HCT116 (cell line): ENCODE measurements around the gene PKN2. TPM values are rescaled to one million over a fixed set of nuclear protein-coding genes. Genes with fewer than 3 reads are reported as not detected.

Experiments used
- ATAC-seq: fragments of 200-7000 bp; cut with Tn5 transposase; 2 replicates; pipeline ENCODE4 v1.9.1; 2020; ENCODE audit warnings: mild to moderate bottlenecking, moderate library complexity
- BruUV-seq: library from RNA; stranded (reverse); fragments of 400-500 nt; replicated peaks from 2 replicates; lab custom pipeline; 2021; lab: Mats Ljungman, UMichigan
- CTCF ChIA-PET: fragments of 300-600 bp; sonication (Branson Sonifier 250); formaldehyde crosslinking; loops from one replicate; lab custom pipeline; 2021; ENCODE audit warnings: antibody characterized with exemption; lab: Charles Lee
- POLR2A ChIA-PET: fragments of 300-600, 350-600 bp; sonication (Branson Sonifier 250); formaldehyde crosslinking; loops from one replicate; lab custom pipeline; 2021; ENCODE audit warnings: antibody characterized with exemption; lab: Charles Lee
- RAD21 ChIA-PET, 2 experiments: fragments of 300-600 bp; sonication (Branson Sonifier 250); formaldehyde crosslinking; loops; one replicate each; lab custom pipeline; 2023; ENCODE audit warnings: low total read pairs in 2 of 2; ENCODE audit not compliant: uncharacterized antibody in 2 of 2, unreplicated experiment in 2 of 2, low non-redundant PET in 1 of 2; lab: Charles Lee
- DNase-seq: peaks from one replicate; pipeline ENCODE4 v3.0.0-alpha.2; 2010; ENCODE audit warnings: low read depth, low spot score
- H2AFZ ChIP-seq: fragments of 200-600 bp; shearing (Covaris generic), sonication (generic); 2 replicates; pipeline ENCODE4 v1.6.1; 2017; ENCODE audit warnings: low read depth, mixed run types, mixed read lengths, antibody characterized with exemption, low read length; ENCODE audit not compliant: poor library complexity, severe bottlenecking
- H3K27ac ChIP-seq: 2 replicates; pipeline ENCODE4 v1.5.1; 2012; ENCODE audit warnings: low read depth, low read length
- H3K27me3 ChIP-seq: fragments of 200-600 bp; sonication (generic); 2 replicates; pipeline ENCODE4 v1.6.1; 2016; ENCODE audit warnings: mixed run types, low read length, mixed read lengths; ENCODE audit not compliant: insufficient read depth
- H3K36me3 ChIP-seq, 2 experiments: fragments of 200-500 bp in 1 of 2; fragments of 200-600 bp in 1 of 2; sonication (Bioruptor generic) in 1 of 2; sonication (generic) in 1 of 2; 2 replicates each; pipeline versions ENCODE4 v1.5.1 to v1.6.1; 2014 to 2016; ENCODE audit warnings: low read length in 2 of 2, inconsistent platforms in 1 of 2, mixed read lengths in 1 of 2, mixed run types in 1 of 2; ENCODE audit not compliant: insufficient read depth in 2 of 2, control insufficient read depth in 1 of 2
- H3K4me1 ChIP-seq, 2 experiments: fragments of 200-600 bp in 1 of 2; sonication (generic) in 1 of 2; 2 replicates each; pipeline versions ENCODE4 v1.5.1 to v1.6.1; 2012 to 2017; ENCODE audit warnings: low read length in 2 of 2, inconsistent platforms in 1 of 2, mild to moderate bottlenecking in 1 of 2, mixed read lengths in 1 of 2, mixed run types in 1 of 2, moderate library complexity in 1 of 2; ENCODE audit not compliant: insufficient read depth in 2 of 2, control insufficient read depth in 1 of 2
- H3K4me2 ChIP-seq: fragments of 200-600 bp; sonication (generic); 2 replicates; pipeline ENCODE4 v1.6.1; 2017; ENCODE audit warnings: mixed run types, low read length, mixed read lengths
- H3K4me3 ChIP-seq, 2 experiments: fragments of 200-600 bp in 1 of 2; sonication (generic) in 1 of 2; replicated peaks in 1 of 2; 2 replicates each; pipeline ENCODE4 v1.5.1; 2011 to 2016; ENCODE audit warnings: low read length in 2 of 2, control low read depth in 1 of 2, low read depth in 1 of 2, mild to moderate bottlenecking in 1 of 2, mixed read lengths in 1 of 2, mixed run types in 1 of 2
- H3K79me2 ChIP-seq: fragments of 200-600 bp; sonication (generic); 2 replicates; pipeline ENCODE4 v1.6.1; 2017; ENCODE audit warnings: mild to moderate bottlenecking, mixed run types, low read length, moderate library complexity, mixed read lengths; ENCODE audit not compliant: insufficient read depth
- H3K9ac ChIP-seq: fragments of 200-600 bp; sonication (generic); 2 replicates; pipeline ENCODE4 v1.6.1; 2016; ENCODE audit warnings: low read length, mixed read lengths
- H3K9me2 ChIP-seq: fragments of 200-600 bp; sonication (generic), shearing (Covaris generic); 2 replicates; pipeline ENCODE4 v1.6.1; 2017; ENCODE audit warnings: mixed run types, mild to moderate bottlenecking, moderate library complexity; ENCODE audit not compliant: insufficient read depth
- H3K9me3 ChIP-seq, 2 experiments: fragments of 200-500 bp in 1 of 2; fragments of 200-600 bp in 1 of 2; sonication (Bioruptor generic) in 1 of 2; sonication (generic) in 1 of 2; 2 replicates each; pipeline ENCODE4 v1.6.1; 2014 to 2017; ENCODE audit warnings: low read length in 2 of 2, mixed read lengths in 2 of 2, inconsistent platforms in 1 of 2, low read depth in 1 of 2, mild to moderate bottlenecking in 1 of 2, mixed run types in 1 of 2, moderate library complexity in 1 of 2; ENCODE audit not compliant: control insufficient read depth in 1 of 2, insufficient read depth in 1 of 2
- H4K20me1 ChIP-seq: fragments of 200-600 bp; sonication (generic), shearing (Covaris generic); 2 replicates; pipeline ENCODE4 v1.6.1; 2017; ENCODE audit warnings: mixed run types, mild to moderate bottlenecking, moderate library complexity; ENCODE audit not compliant: insufficient read depth
- CEBPB ChIP-seq: IDR thresholded peaks from 2 replicates; pipeline ENCODE4 v1.6.1; 2012; ENCODE audit warnings: low read depth
- EGR1 ChIP-seq: IDR thresholded peaks from 2 replicates; pipeline ENCODE4 v1.6.1; 2012; ENCODE audit warnings: low read depth
- FOSL1 ChIP-seq: IDR thresholded peaks from 2 replicates; pipeline ENCODE4 v1.6.1; 2012; ENCODE audit warnings: low read depth
- JUND ChIP-seq: IDR thresholded peaks from 2 replicates; pipeline ENCODE4 v1.6.1; 2012
- POLR2A ChIP-seq: IDR thresholded peaks from 2 replicates; pipeline ENCODE4 v1.7.0; 2011; ENCODE audit warnings: borderline replicate concordance; ENCODE audit not compliant: insufficient read depth, insufficient read length; ENCODE audit errors: extremely low read depth
- POLR2AphosphoS5 ChIP-seq: IDR thresholded peaks from 2 replicates; pipeline ENCODE4 v1.6.1; 2011; ENCODE audit warnings: mild to moderate bottlenecking, low read depth, low read length, moderate library complexity
- RAD21 ChIP-seq: IDR thresholded peaks from 2 replicates; pipeline ENCODE4 v1.6.1; 2012; ENCODE audit warnings: low read depth, mild to moderate bottlenecking
- SIN3A ChIP-seq: IDR thresholded peaks from 2 replicates; pipeline ENCODE4 v1.6.1; 2012; ENCODE audit warnings: low read depth
- SRF ChIP-seq: IDR thresholded peaks from 2 replicates; pipeline ENCODE4 v1.6.1; 2012; ENCODE audit warnings: low read depth
- YY1 ChIP-seq: IDR thresholded peaks from 2 replicates; pipeline ENCODE4 v1.6.1; 2011; ENCODE audit warnings: low read length, low read depth, moderate library complexity, mild to moderate bottlenecking; ENCODE audit not compliant: insufficient replicate concordance; ENCODE audit errors: extremely low read depth
- ZFX ChIP-seq: fragments of 450-650 bp; IDR thresholded peaks from 2 replicates; pipeline ENCODE4 v1.6.1; 2017
- ZNF274 ChIP-seq: fragments of 200-500 bp; sonication (Bioruptor generic); IDR thresholded peaks from 2 replicates; pipeline ENCODE4 v1.6.1; 2014; ENCODE audit warnings: mild to moderate bottlenecking, low read depth, low read length, inconsistent platforms
- intact Hi-C: fragments of 100-400 bp; cut with micrococcal nuclease; formaldehyde crosslinking; loops from 2 replicates; pipeline ENCODE4 v1.10.0; 2022
- total RNA-seq: library from RNA; stranded (reverse); gene quantifications from one replicate; pipeline ENCODE4 v1.2.1, GENCODE V29; 2021; ENCODE audit not compliant: unreplicated experiment
- TF ChIP-seq, protein P1 (sequence below), 3 experiments: fragments of 200-600 bp in 1 of 3; sonication (generic) in 1 of 3; IDR thresholded peaks in 2 of 3; conservative IDR thresholded peaks in 1 of 3; 2 replicates each; pipeline ENCODE4 v1.5.1; 2012 to 2017; ENCODE audit warnings: low read depth in 2 of 3, low read length in 2 of 3, antibody characterized with exemption in 1 of 3, borderline replicate concordance in 1 of 3, control low read depth in 1 of 3, mild to moderate bottlenecking in 1 of 3, mixed read lengths in 1 of 3, mixed run types in 1 of 3, moderate library complexity in 1 of 3; ENCODE audit not compliant: insufficient read depth in 1 of 3
- TF ChIP-seq, protein P2 (sequence below): IDR thresholded peaks from 2 replicates; pipeline ENCODE4 v1.6.1; 2012
- TF ChIP-seq, protein P3 (sequence below): IDR thresholded peaks from 2 replicates; pipeline ENCODE4 v1.6.1; 2012; ENCODE audit warnings: low read depth

PKN2 gene
- total RNA-seq, 1 experiment from 2014 or later = 44.3 TPM

DNA sequence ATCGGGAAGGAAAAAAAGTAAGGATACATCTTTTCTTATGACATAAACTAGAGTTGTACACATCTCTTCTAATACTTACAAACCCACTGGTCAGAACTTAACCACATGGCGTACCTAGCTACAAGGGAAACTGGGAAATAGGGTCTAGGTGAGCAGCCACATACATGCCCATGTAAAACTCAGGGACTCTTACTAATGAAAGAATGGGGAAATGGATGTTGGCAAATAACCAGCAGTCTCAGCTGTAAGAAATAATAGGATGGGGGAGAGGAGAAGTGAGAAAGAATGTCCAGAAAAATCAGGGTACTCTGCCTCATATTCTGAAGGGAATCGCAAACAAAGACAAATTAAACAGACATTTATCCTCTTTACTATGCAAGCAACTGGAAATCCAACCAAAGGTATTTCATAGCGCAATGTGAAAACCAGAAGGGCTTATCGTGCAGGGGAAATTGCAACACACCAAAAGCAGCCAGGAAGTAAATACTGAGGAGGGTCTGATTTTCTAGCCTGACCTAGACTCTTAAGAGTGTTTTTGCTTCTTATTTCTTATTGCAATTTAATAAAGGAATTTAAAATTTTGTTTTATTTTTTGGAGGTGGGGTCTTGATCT is 189.8 kb downstream of the PKN2 start:
- no peak for DNase-seq
- Histone ChIP-seq H3K27ac (no peak overlapping the region), H3K4me3 (no peak overlapping the region), H3K36me3 (peaks cover 0 to 3% of the 10 kb centered on the region in 2 experiments; a peak in 1 of 4 replicates), H3K79me2 (peaks cover 83% of the 10 kb centered on the region), H3K9me3 (no peaks in the 10 kb centered on the region), H3K4me1 (no peaks in the 10 kb centered on the region), H3K4me2 (no peak overlapping the region), H3K9ac (no peak overlapping the region), H3K27me3 (no peaks in the 10 kb centered on the region), H4K20me1 (no peaks in the 10 kb centered on the region; the same call in 1 of the 2 replicates), H3K9me2 (no peaks in the 10 kb centered on the region), H2AFZ (no peak overlapping the region)
- BruUV-seq = no TSS peak
- intact Hi-C loops = no loop called here
- TF ChIP-seq, protein P1, sequence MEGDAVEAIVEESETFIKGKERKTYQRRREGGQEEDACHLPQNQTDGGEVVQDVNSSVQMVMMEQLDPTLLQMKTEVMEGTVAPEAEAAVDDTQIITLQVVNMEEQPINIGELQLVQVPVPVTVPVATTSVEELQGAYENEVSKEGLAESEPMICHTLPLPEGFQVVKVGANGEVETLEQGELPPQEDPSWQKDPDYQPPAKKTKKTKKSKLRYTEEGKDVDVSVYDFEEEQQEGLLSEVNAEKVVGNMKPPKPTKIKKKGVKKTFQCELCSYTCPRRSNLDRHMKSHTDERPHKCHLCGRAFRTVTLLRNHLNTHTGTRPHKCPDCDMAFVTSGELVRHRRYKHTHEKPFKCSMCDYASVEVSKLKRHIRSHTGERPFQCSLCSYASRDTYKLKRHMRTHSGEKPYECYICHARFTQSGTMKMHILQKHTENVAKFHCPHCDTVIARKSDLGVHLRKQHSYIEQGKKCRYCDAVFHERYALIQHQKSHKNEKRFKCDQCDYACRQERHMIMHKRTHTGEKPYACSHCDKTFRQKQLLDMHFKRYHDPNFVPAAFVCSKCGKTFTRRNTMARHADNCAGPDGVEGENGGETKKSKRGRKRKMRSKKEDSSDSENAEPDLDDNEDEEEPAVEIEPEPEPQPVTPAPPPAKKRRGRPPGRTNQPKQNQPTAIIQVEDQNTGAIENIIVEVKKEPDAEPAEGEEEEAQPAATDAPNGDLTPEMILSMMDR (IDR thresholded peaks at IDR 0.05 in 2 of 3, conservative IDR thresholded peaks at IDR 0.05 in 1 of 3; ENCODE audit: borderline replicate concordance in 1 of 3, insufficient read depth in 1 of 3, low read depth in 2 of 3, low read length in 2 of 3) = no peak
- no peak for TF ChIP-seq EGR1
- TF ChIP-seq, protein P2, sequence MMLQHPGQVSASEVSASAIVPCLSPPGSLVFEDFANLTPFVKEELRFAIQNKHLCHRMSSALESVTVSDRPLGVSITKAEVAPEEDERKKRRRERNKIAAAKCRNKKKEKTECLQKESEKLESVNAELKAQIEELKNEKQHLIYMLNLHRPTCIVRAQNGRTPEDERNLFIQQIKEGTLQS = no peak
- no peak for TF ChIP-seq JUND
- no peak for TF ChIP-seq ZNF274
- TF ChIP-seq YY1 = no peak
- no peak for TF ChIP-seq SIN3A
- TF ChIP-seq RAD21 = no peak
- no peak for TF ChIP-seq POLR2AphosphoS5
- TF ChIP-seq POLR2A = no peak
- no peak for TF ChIP-seq FOSL1
- TF ChIP-seq SRF = no peak
- TF ChIP-seq CEBPB = no peak
- no peak for TF ChIP-seq ZFX
- TF ChIP-seq, protein P3, sequence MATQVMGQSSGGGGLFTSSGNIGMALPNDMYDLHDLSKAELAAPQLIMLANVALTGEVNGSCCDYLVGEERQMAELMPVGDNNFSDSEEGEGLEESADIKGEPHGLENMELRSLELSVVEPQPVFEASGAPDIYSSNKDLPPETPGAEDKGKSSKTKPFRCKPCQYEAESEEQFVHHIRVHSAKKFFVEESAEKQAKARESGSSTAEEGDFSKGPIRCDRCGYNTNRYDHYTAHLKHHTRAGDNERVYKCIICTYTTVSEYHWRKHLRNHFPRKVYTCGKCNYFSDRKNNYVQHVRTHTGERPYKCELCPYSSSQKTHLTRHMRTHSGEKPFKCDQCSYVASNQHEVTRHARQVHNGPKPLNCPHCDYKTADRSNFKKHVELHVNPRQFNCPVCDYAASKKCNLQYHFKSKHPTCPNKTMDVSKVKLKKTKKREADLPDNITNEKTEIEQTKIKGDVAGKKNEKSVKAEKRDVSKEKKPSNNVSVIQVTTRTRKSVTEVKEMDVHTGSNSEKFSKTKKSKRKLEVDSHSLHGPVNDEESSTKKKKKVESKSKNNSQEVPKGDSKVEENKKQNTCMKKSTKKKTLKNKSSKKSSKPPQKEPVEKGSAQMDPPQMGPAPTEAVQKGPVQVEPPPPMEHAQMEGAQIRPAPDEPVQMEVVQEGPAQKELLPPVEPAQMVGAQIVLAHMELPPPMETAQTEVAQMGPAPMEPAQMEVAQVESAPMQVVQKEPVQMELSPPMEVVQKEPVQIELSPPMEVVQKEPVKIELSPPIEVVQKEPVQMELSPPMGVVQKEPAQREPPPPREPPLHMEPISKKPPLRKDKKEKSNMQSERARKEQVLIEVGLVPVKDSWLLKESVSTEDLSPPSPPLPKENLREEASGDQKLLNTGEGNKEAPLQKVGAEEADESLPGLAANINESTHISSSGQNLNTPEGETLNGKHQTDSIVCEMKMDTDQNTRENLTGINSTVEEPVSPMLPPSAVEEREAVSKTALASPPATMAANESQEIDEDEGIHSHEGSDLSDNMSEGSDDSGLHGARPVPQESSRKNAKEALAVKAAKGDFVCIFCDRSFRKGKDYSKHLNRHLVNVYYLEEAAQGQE = no peak
- ChIA-PET POLR2A (interaction anchor here (2.4 kb wide), 1 partner anchor 17 kb away, joined by 6 read pairs; the partner anchor contains the start of gene GTF2B), RAD21 (no interaction called here), CTCF (no interaction called here)
- ATAC-seq = no peak
